SK-N-SH (cell line): ENCODE data around the gene PPP2R5E. TPM values are rescaled to one million over a fixed set of nuclear protein-coding genes. Genes with fewer than 3 reads are reported as not detected.
A peak's percentile ranks its signal among the peaks of the same experiment; 100 is the strongest.

Experiments
- CTCF ChIA-PET: fragments of 300-600, 350-600 bp; formaldehyde crosslinking; extraction: SDS; loops from one replicate; lab custom pipeline; 2021; lab: Yijun Ruan, JAX
- POLR2A ChIA-PET: fragments of 350-600 bp; sonication (Branson Sonifier 250); formaldehyde crosslinking; extraction: SDS; loops from one replicate; lab custom pipeline; 2020; ENCODE audit warnings: antibody characterized with exemption, inconsistent platforms; lab: Yijun Ruan, JAX
- DNase-seq: peaks from one replicate; pipeline ENCODE4 v3.0.0; 2012
- H2AFZ ChIP-seq: fragments of 200-600 bp; sonication (generic); 2 replicates; pipeline ENCODE4 v1.8.1; 2016; ENCODE audit warnings: antibody characterized with exemption, mild to moderate bottlenecking, low read depth
- H3F3A ChIP-seq: fragments of 200-600 bp; sonication (generic); replicated peaks from 2 replicates; pipeline ENCODE3; 2016; ENCODE audit warnings: antibody characterized with exemption, mild to moderate bottlenecking; ENCODE audit not compliant: insufficient read depth
- H3K27ac ChIP-seq, 2 experiments: fragments of 200-500 bp in 1 of 2; fragments of 200-600 bp in 1 of 2; sonication (Bioruptor generic) in 1 of 2; sonication (generic), shearing (Covaris generic) in 1 of 2; 2 replicates each; pipeline versions ENCODE4 v1.5.1 to v1.6.1; 2014 to 2016; ENCODE audit warnings: low read depth in 2 of 2, inconsistent platforms in 1 of 2, low read length in 1 of 2, mild to moderate bottlenecking in 1 of 2, mixed read lengths in 1 of 2
- H3K27me3 ChIP-seq: fragments of 200-600 bp; sonication (generic), shearing (Covaris generic); 2 replicates; pipeline ENCODE4 v1.6.1; 2016; ENCODE audit warnings: mixed run types; ENCODE audit not compliant: insufficient read depth
- H3K36me3 ChIP-seq, 2 experiments: fragments of 200-500 bp in 1 of 2; fragments of 200-600 bp in 1 of 2; sonication (Bioruptor generic) in 1 of 2; sonication (generic) in 1 of 2; replicated peaks in 1 of 2; 2 replicates each; pipeline versions ENCODE3 to v1.5.1; 2014 to 2016; ENCODE audit warnings: low read length in 1 of 2, mild to moderate bottlenecking in 1 of 2; ENCODE audit not compliant: insufficient read depth in 2 of 2, control insufficient read depth in 1 of 2
- H3K4me1 ChIP-seq, 2 experiments: fragments of 200-500 bp in 1 of 2; fragments of 200-600 bp in 1 of 2; sonication (Bioruptor generic) in 1 of 2; sonication (generic), shearing (Covaris generic) in 1 of 2; 2 replicates each; pipeline versions ENCODE4 v1.5.1 to v1.6.1; 2014 to 2016; ENCODE audit warnings: low read depth in 1 of 2, low read length in 1 of 2, mixed run types in 1 of 2; ENCODE audit not compliant: insufficient read depth in 2 of 2, control insufficient read depth in 1 of 2
- H3K4me2 ChIP-seq: fragments of 200-600 bp; sonication (generic), shearing (Covaris generic); 2 replicates; pipeline ENCODE4 v1.6.1; 2017; ENCODE audit warnings: mixed run types
- H3K4me3 ChIP-seq, 2 experiments: fragments of 200-500 bp in 1 of 2; fragments of 200-600 bp in 1 of 2; sonication (Bioruptor generic) in 1 of 2; sonication (generic), shearing (Covaris generic) in 1 of 2; 2 replicates each; pipeline versions ENCODE4 v1.5.1 to v1.8.1; 2014 to 2016; ENCODE audit warnings: low read depth in 2 of 2, inconsistent platforms in 1 of 2, low read length in 1 of 2, mild to moderate bottlenecking in 1 of 2, mixed read lengths in 1 of 2, moderate library complexity in 1 of 2
- H3K79me2 ChIP-seq: fragments of 200-600 bp; sonication (generic); 2 replicates; pipeline ENCODE4 v1.8.1; 2017; ENCODE audit warnings: mild to moderate bottlenecking; ENCODE audit not compliant: insufficient read depth
- H3K9ac ChIP-seq: fragments of 200-600 bp; sonication (generic); 2 replicates; pipeline ENCODE4 v1.6.1; 2017; ENCODE audit warnings: mixed run types
- H3K9me2 ChIP-seq: fragments of 200-600 bp; sonication (generic); 2 replicates; pipeline ENCODE4 v1.6.1; 2017; ENCODE audit warnings: mixed run types
- H3K9me3 ChIP-seq: fragments of 200-600 bp; sonication (generic); 2 replicates; pipeline ENCODE4 v1.6.1; 2017; ENCODE audit warnings: mixed run types, mild to moderate bottlenecking, moderate library complexity
- H4K20me1 ChIP-seq: fragments of 200-600 bp; sonication (generic); 2 replicates; pipeline ENCODE4 v1.6.1; 2017; ENCODE audit warnings: mild to moderate bottlenecking, mixed run types; ENCODE audit not compliant: insufficient read depth
- CHD2 ChIP-seq: fragments of 150-350 bp; IDR thresholded peaks from 2 replicates; pipeline ENCODE4 v1.6.1; 2018; ENCODE audit warnings: low read length; ENCODE audit not compliant: partially characterized antibody
- CTCF ChIP-seq: fragments of 200-600 bp; sonication (generic); IDR thresholded peaks from 2 replicates; pipeline ENCODE4 v1.6.1; 2017; ENCODE audit warnings: antibody characterized with exemption, mild to moderate bottlenecking, moderate library complexity
- ELF1 ChIP-seq: IDR thresholded peaks from 2 replicates; pipeline ENCODE4 v1.4.0; 2012
- EZH2phosphoT487 ChIP-seq: fragments of 200-600 bp; sonication (generic); IDR thresholded peaks from 2 replicates; pipeline ENCODE4 v1.6.1; 2017; ENCODE audit warnings: low read depth, mixed run types, mild to moderate bottlenecking, antibody characterized with exemption, moderate library complexity, borderline replicate concordance
- FOXJ3 ChIP-seq: sonication (generic); formaldehyde crosslinking; IDR thresholded peaks from 2 replicates; pipeline ENCODE4 v1.5.1; 2020; ENCODE audit warnings: mild to moderate bottlenecking, missing genetic modification reagents
- GATA2 ChIP-seq: sonication (generic); formaldehyde crosslinking; IDR thresholded peaks from 2 replicates; pipeline ENCODE4 v1.5.0; 2020; ENCODE audit warnings: mild to moderate bottlenecking, missing genetic modification reagents
- MEF2A ChIP-seq: IDR thresholded peaks from 2 replicates; pipeline ENCODE4 v1.4.0; 2012; ENCODE audit warnings: low read depth, borderline replicate concordance
- NRF1 ChIP-seq: IDR thresholded peaks from 2 replicates; pipeline ENCODE4 v1.6.1; 2012; ENCODE audit warnings: low read depth, mild to moderate bottlenecking, low read length
- PBX3 ChIP-seq: IDR thresholded peaks from 2 replicates; pipeline ENCODE4; 2012
- RAD21 ChIP-seq: IDR thresholded peaks from 2 replicates; pipeline ENCODE4 v1.6.1; 2012; ENCODE audit warnings: mild to moderate bottlenecking, low read length
- RCOR1 ChIP-seq: fragments of 150-350 bp; IDR thresholded peaks from 2 replicates; pipeline ENCODE4 v1.6.1; 2017; ENCODE audit warnings: antibody characterized with exemption, low read length
- RFX5 ChIP-seq: IDR thresholded peaks from 2 replicates; pipeline ENCODE4 v1.6.1; 2012; ENCODE audit warnings: mild to moderate bottlenecking, improper control_type of control experiment, low read length
- SIN3A ChIP-seq: IDR thresholded peaks from 2 replicates; pipeline ENCODE4 v1.6.1; 2012; ENCODE audit warnings: low read depth, mild to moderate bottlenecking, low read length, moderate library complexity, borderline replicate concordance
- SMC3 ChIP-seq: IDR thresholded peaks from 2 replicates; pipeline ENCODE4 v1.6.1; 2012; ENCODE audit warnings: low read depth, low read length, improper control_type of control experiment
- TAF1 ChIP-seq: IDR thresholded peaks from 2 replicates; pipeline ENCODE4 v1.6.1; 2012; ENCODE audit warnings: low read depth, mild to moderate bottlenecking, low read length, moderate library complexity, borderline replicate concordance
- TCF12 ChIP-seq: IDR thresholded peaks from 2 replicates; pipeline ENCODE4 v1.4.0; 2012
- TEAD4 ChIP-seq: IDR thresholded peaks from 2 replicates; pipeline ENCODE4 v1.4.0; 2012; ENCODE audit warnings: mild to moderate bottlenecking, borderline replicate concordance; ENCODE audit not compliant: insufficient read depth
- WGBS: methylation state at CpG from one replicate; pipeline ENCODE4 v1.1.6; 2017; ENCODE audit warnings: low lambda C conversion rate; 5-methylcytosine and 5-hydroxymethylcytosine counted together
- polyA plus RNA-seq, 3 experiments: library from polyadenylated mRNA; depleted of rRNA; stranded (reverse); fragments of >200 nt; gene quantifications; 2 replicates each; pipeline ENCODE4 v1.2.3, GENCODE V29; 2012
- TF ChIP-seq, protein P1 (sequence below): fragments of 150-350 bp; IDR thresholded peaks from 2 replicates; pipeline ENCODE4 v1.6.1; 2016; ENCODE audit warnings: mild to moderate bottlenecking, low read depth, low read length

Gene PPP2R5E
- polyA plus RNA-seq, 1 of the 3 experiments (the other 2 are of a cell fraction) = 4.4 TPM

- TF ChIP-seq MEF2A = no peak
- TF ChIP-seq EZH2phosphoT487 = no peak
- no peak for TF ChIP-seq ELF1
Observed at GRCh38 chr14:63392236-63392635, 150.9 kb downstream of the PPP2R5E start (continued).

GRCh38 chr14:63388766-63389431 is 154.3 kb downstream of the PPP2R5E start:
- TF ChIP-seq, protein P1, sequence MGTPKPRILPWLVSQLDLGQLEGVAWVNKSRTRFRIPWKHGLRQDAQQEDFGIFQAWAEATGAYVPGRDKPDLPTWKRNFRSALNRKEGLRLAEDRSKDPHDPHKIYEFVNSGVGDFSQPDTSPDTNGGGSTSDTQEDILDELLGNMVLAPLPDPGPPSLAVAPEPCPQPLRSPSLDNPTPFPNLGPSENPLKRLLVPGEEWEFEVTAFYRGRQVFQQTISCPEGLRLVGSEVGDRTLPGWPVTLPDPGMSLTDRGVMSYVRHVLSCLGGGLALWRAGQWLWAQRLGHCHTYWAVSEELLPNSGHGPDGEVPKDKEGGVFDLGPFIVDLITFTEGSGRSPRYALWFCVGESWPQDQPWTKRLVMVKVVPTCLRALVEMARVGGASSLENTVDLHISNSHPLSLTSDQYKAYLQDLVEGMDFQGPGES = no peak
- no peak for TF ChIP-seq TAF1
- no peak for TF ChIP-seq TEAD4
- no peak for TF ChIP-seq CHD2
- TF ChIP-seq SMC3 = peak; percentile 92
- no peak for TF ChIP-seq GATA2
- TF ChIP-seq TCF12 = no peak
- peak; percentile 92 for TF ChIP-seq CTCF
- TF ChIP-seq RFX5 = no peak
- TF ChIP-seq RCOR1 = no peak
- TF ChIP-seq NRF1 = no peak
- TF ChIP-seq SIN3A = no peak
- TF ChIP-seq RAD21 = peak; percentile 94
- TF ChIP-seq PBX3 = no peak
- no peak for TF ChIP-seq FOXJ3 (CRISPR knock-in tag)
- CTCF ChIA-PET = interaction anchor here (0.5 to 6.0 kb wide), 59 partner anchors 9 to 383 kb away, joined by 3 to 78 read pairs (median 4); partner anchors contain the start of genes PPP2R5E and WDR89
- no peak overlapping the region for H3K9ac ChIP-seq
- H3F3A ChIP-seq = peaks cover 11% of the 10 kb centered on the region
- H4K20me1 ChIP-seq = no peaks in the 10 kb centered on the region
- peaks cover 38 to 42% of the 10 kb centered on the region in 2 experiments for H3K36me3 ChIP-seq
- no peaks in the 10 kb centered on the region for H3K9me3 ChIP-seq
- no peaks in the 10 kb centered on the region for H3K79me2 ChIP-seq
- 50% methylated on average over 8 of the region's 8 CpGs for WGBS
- H3K27me3 ChIP-seq = no peaks in the 10 kb centered on the region
- peak; percentile 64 for DNase-seq
- no peaks in the 10 kb centered on the region for H3K9me2 ChIP-seq
- POLR2A ChIA-PET = interaction anchor here (0.6 to 1.1 kb wide), 4 partner anchors 33 to 472 kb away, joined by 4 to 7 read pairs (median 4); partner anchors contain the start of gene PPP2R5E
- no peak overlapping the region; a peak in 1 of 4 replicates for H3K4me3 ChIP-seq
- no peak overlapping the region for H3K27ac ChIP-seq
- no peak overlapping the region for H2AFZ ChIP-seq
- H3K4me2 ChIP-seq = no peak overlapping the region
- no peaks in the 10 kb centered on the region for H3K4me1 ChIP-seq
